LNCaP clone FGC (cell line): ENCODE data around the gene HDHD2.
"Not testable (repeated sequence)": the region's sequence is repeated elsewhere in the genome, so short reads cannot be mapped to it uniquely, and the experiment has no call there.

ENCODE experiments used
- DNase-seq: peaks from one replicate; pipeline ENCODE4 v3.0.0-alpha.2; 2011; ENCODE audit warnings: low read depth
- H3K4me3 ChIP-seq: 2 replicates; pipeline ENCODE4 v1.5.1; 2011; ENCODE audit warnings: mild to moderate bottlenecking, low read depth, low read length, control low read depth
- TF ChIP-seq, protein P1 (sequence below): IDR thresholded peaks from 2 replicates; pipeline ENCODE4 v1.5.1; 2012; ENCODE audit warnings: mild to moderate bottlenecking; ENCODE audit not compliant: control insufficient read depth, insufficient read depth; ENCODE audit errors: extremely low read depth

HDHD2 gene

DNA sequence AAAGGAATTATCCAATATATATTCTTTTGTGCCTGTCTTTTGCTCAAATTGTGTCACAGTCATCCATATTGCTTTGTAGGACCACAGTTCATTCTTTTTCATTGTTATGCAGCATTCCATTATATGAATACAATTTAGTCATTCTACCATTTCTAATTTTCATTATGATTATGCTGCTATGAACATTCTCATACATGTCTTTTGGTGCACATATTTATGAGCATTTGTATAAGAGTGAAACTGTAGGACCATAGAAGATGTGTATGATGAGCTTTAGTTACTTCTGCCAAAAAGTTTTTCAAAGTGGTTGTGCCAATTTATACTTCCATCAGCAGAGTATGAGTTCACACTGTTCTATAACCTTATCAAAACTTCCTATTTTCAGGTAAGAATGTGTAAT, 18.2 kb upstream of the HDHD2 start:
- no peak for DNase-seq
- no peak overlapping the region for H3K4me3 ChIP-seq
- TF ChIP-seq, protein P1, sequence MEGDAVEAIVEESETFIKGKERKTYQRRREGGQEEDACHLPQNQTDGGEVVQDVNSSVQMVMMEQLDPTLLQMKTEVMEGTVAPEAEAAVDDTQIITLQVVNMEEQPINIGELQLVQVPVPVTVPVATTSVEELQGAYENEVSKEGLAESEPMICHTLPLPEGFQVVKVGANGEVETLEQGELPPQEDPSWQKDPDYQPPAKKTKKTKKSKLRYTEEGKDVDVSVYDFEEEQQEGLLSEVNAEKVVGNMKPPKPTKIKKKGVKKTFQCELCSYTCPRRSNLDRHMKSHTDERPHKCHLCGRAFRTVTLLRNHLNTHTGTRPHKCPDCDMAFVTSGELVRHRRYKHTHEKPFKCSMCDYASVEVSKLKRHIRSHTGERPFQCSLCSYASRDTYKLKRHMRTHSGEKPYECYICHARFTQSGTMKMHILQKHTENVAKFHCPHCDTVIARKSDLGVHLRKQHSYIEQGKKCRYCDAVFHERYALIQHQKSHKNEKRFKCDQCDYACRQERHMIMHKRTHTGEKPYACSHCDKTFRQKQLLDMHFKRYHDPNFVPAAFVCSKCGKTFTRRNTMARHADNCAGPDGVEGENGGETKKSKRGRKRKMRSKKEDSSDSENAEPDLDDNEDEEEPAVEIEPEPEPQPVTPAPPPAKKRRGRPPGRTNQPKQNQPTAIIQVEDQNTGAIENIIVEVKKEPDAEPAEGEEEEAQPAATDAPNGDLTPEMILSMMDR = no peak

- no peak overlapping the region for H3K4me3 ChIP-seq
- TF ChIP-seq, protein P1 = no peak
- DNase-seq = no peak
Measured at GRCh38 chr18:47166294-47166693, 16.0 kb upstream of the HDHD2 start.

DNA sequence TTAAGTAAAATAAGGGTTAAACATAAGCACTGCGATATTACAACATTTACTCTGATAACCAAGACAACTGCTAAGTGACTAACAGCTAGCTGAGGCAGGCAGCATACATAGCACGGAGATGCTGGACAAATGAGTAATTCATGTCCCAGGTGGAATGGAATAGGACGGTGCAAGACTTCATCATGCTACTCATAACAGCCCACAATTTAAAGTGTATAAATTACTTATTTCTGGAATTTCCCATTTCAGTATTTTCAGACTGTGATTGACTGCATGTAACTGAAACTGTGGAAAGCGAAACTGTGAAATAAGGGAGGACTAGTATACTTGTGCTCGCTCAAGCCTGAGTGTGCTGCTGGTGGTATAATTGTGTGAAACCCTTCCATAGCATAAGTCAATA, 12.9 kb upstream of the HDHD2 start:
- no peak for DNase-seq
- no peak overlapping the region for H3K4me3 ChIP-seq
- TF ChIP-seq, protein P1 = no peak

GRCh38 chr18:47160256-47160655, 10.0 kb upstream of the HDHD2 start:
- TF ChIP-seq, protein P1 = no peak
- no peak overlapping the region for H3K4me3 ChIP-seq
- no peak for DNase-seq

GRCh38 chr18:47158404-47158803, 8.1 kb upstream of the HDHD2 start:
- DNase-seq, H3K4me3 ChIP-seq: not testable (repeated sequence)

GRCh38 chr18:47151439-47151838, 1.1 kb upstream of the HDHD2 start:
- peak overlapping the region; percentile 74 for H3K4me3 ChIP-seq
- TF ChIP-seq, protein P1 = no peak
- DNase-seq = no peak

- TF ChIP-seq, protein P1 = no peak
- peak overlapping the region; percentile 74 for H3K4me3 ChIP-seq
- no peak for DNase-seq
Measured at GRCh38 chr18:47150824-47151366, 595 bp upstream of the HDHD2 start.
